H9 (cell line): ENCODE data around the gene CADPS2. TPM values are rescaled to one million over a fixed set of nuclear protein-coding genes. Genes with fewer than 3 reads are reported as not detected.

Experiments used
- DNase-seq: peaks from one replicate; pipeline ENCODE4 v3.0.0-alpha.2; 2017
- H2AFZ ChIP-seq: one replicate; pipeline ENCODE4 v1.6.1; 2013; ENCODE audit warnings: mild to moderate bottlenecking, low read length, control low read depth, moderate library complexity
- H2AK5ac ChIP-seq: 2 replicates; pipeline ENCODE4 v1.6.1; 2013; ENCODE audit warnings: low read length, control low read depth, mixed read lengths; ENCODE audit not compliant: insufficient read length
- H2BK120ac ChIP-seq: one replicate; pipeline ENCODE4 v1.6.1; 2013; ENCODE audit warnings: low read depth, mild to moderate bottlenecking, low read length, control low read depth, inconsistent platforms; ENCODE audit not compliant: poor library complexity, severe bottlenecking
- H2BK12ac ChIP-seq: 2 replicates; pipeline ENCODE4 v1.6.1; 2013; ENCODE audit warnings: low read length, control low read depth, mixed read lengths, low read depth; ENCODE audit not compliant: insufficient read length
- H2BK15ac ChIP-seq: 2 replicates; pipeline ENCODE4 v1.6.1; 2013; ENCODE audit warnings: low read depth, low read length, control low read depth
- H2BK20ac ChIP-seq: one replicate; pipeline ENCODE4 v1.6.1; 2013; ENCODE audit warnings: low read depth, mild to moderate bottlenecking, low read length, control low read depth, inconsistent platforms; ENCODE audit not compliant: poor library complexity, severe bottlenecking
- H2BK5ac ChIP-seq: 2 replicates; pipeline ENCODE4 v1.6.1; 2013; ENCODE audit warnings: low read length, control low read depth, mixed read lengths; ENCODE audit not compliant: insufficient read length
- H3K14ac ChIP-seq: 2 replicates; pipeline ENCODE4 v1.6.1; 2013; ENCODE audit warnings: low read length, control low read depth; ENCODE audit not compliant: insufficient read depth
- H3K18ac ChIP-seq: 2 replicates; pipeline ENCODE4 v1.6.1; 2013; ENCODE audit warnings: low read depth, mild to moderate bottlenecking, mixed read lengths, low read length, control low read depth; ENCODE audit not compliant: insufficient read length
- H3K23ac ChIP-seq: 2 replicates; pipeline ENCODE4 v1.6.1; 2013; ENCODE audit warnings: low read length, control low read depth, mixed read lengths, low read depth; ENCODE audit not compliant: insufficient read length
- H3K23me2 ChIP-seq: 2 replicates; pipeline ENCODE4 v1.6.1; 2013; ENCODE audit warnings: low read depth, mild to moderate bottlenecking, mixed read lengths, low read length, control low read depth; ENCODE audit not compliant: insufficient read length, poor library complexity, severe bottlenecking
- H3K27ac ChIP-seq: 2 replicates; pipeline ENCODE4 v1.5.1; 2013; ENCODE audit warnings: low read length, control low read depth, mixed read lengths, low read depth; ENCODE audit not compliant: insufficient read length
- H3K27me3 ChIP-seq: 2 replicates; pipeline ENCODE4 v1.6.1; 2013; ENCODE audit warnings: low read length, control low read depth, inconsistent platforms; ENCODE audit not compliant: insufficient read depth
- H3K4ac ChIP-seq: 2 replicates; pipeline ENCODE4 v1.6.1; 2013; ENCODE audit warnings: low read depth, mild to moderate bottlenecking, control low read depth, inconsistent platforms, low read length, moderate library complexity
- H3K4me1 ChIP-seq: 2 replicates; pipeline ENCODE4 v1.6.1; 2013; ENCODE audit warnings: low read length, control low read depth, inconsistent platforms; ENCODE audit not compliant: insufficient read depth
- H3K4me2 ChIP-seq: 2 replicates; pipeline ENCODE4 v1.6.1; 2013; ENCODE audit warnings: low read length, control low read depth, mixed read lengths; ENCODE audit not compliant: insufficient read length, insufficient read depth
- H3K56ac ChIP-seq: 2 replicates; pipeline ENCODE4 v1.6.1; 2013; ENCODE audit warnings: low read depth, mild to moderate bottlenecking, mixed read lengths, low read length, control low read depth; ENCODE audit not compliant: insufficient read length
- H3K79me1 ChIP-seq: 2 replicates; pipeline ENCODE4 v1.6.1; 2013; ENCODE audit warnings: low read depth, mild to moderate bottlenecking, moderate library complexity, low read length, control low read depth, inconsistent platforms; ENCODE audit not compliant: insufficient read depth, poor library complexity, severe bottlenecking
- H3K79me2 ChIP-seq: 2 replicates; pipeline ENCODE4 v1.6.1; 2013; ENCODE audit warnings: low read length, control low read depth, inconsistent platforms; ENCODE audit not compliant: insufficient read depth
- H3K9ac ChIP-seq: 2 replicates; pipeline ENCODE4 v1.6.1; 2013; ENCODE audit warnings: low read length, control low read depth, mixed read lengths; ENCODE audit not compliant: insufficient read length; ENCODE audit errors: extremely low read depth
- H3K9me3 ChIP-seq: one replicate; pipeline ENCODE4 v1.6.1; 2013; ENCODE audit warnings: low read depth, low read length, inconsistent platforms; ENCODE audit not compliant: control insufficient read depth
- H3T11ph ChIP-seq: one replicate; pipeline ENCODE4 v1.6.1; 2013; ENCODE audit warnings: mild to moderate bottlenecking, low read length, control low read depth, inconsistent platforms
- H4K20me1 ChIP-seq: one replicate; pipeline ENCODE4 v1.6.1; 2013; ENCODE audit not compliant: control insufficient read depth, insufficient read length, insufficient read depth
- H4K5ac ChIP-seq: 2 replicates; pipeline ENCODE4 v1.6.1; 2013; ENCODE audit warnings: low read depth, mild to moderate bottlenecking, mixed read lengths, low read length, control low read depth; ENCODE audit not compliant: insufficient read length
- H4K8ac ChIP-seq: replicated peaks from 2 replicates; pipeline ENCODE4 v1.6.1; 2013; ENCODE audit warnings: low read length, control low read depth, mixed read lengths, low read depth; ENCODE audit not compliant: insufficient read length
- H4K91ac ChIP-seq: 2 replicates; pipeline ENCODE4 v1.6.1; 2013; ENCODE audit warnings: low read depth, mild to moderate bottlenecking, moderate library complexity, mixed read lengths, low read length, control low read depth; ENCODE audit not compliant: insufficient read length
- H3K27ac Mint-ChIP-seq, 3 experiments: 2 replicates in 2 of 3; 3 replicates in 1 of 3; pipeline ENCODE4 v1.8.0; 2020 to 2021; ENCODE audit warnings: mixed read lengths in 3 of 3, mild to moderate bottlenecking in 1 of 3, moderate library complexity in 1 of 3
- H3K27me3 Mint-ChIP-seq: 2 replicates; pipeline ENCODE4 v1.8.0; 2021; ENCODE audit warnings: low read depth, mild to moderate bottlenecking, moderate library complexity, mixed read lengths
- H3K36me3 Mint-ChIP-seq, 3 experiments: 2 replicates in 2 of 3; 3 replicates in 1 of 3; pipeline ENCODE4 v1.8.0; 2020 to 2021; ENCODE audit warnings: low read depth in 3 of 3, mixed read lengths in 3 of 3; ENCODE audit not compliant: insufficient read depth in 1 of 3
- H3K4me1 Mint-ChIP-seq, 2 experiments: 2 replicates each; pipeline ENCODE4 v1.8.0; 2020; ENCODE audit warnings: mixed read lengths in 2 of 2
- H3K4me3 Mint-ChIP-seq, 2 experiments: 2 replicates in 1 of 2; 3 replicates in 1 of 2; pipeline ENCODE4 v1.8.0; 2020 to 2021; ENCODE audit warnings: mild to moderate bottlenecking in 2 of 2, mixed read lengths in 2 of 2, moderate library complexity in 1 of 2
- H3K9me3 Mint-ChIP-seq, 2 experiments: 2 replicates in 1 of 2; 3 replicates in 1 of 2; pipeline ENCODE4 v1.8.0; 2020; ENCODE audit warnings: mild to moderate bottlenecking in 2 of 2, mixed read lengths in 2 of 2, moderate library complexity in 1 of 2
- CTCF ChIP-seq: fragments of 200-600 bp; sonication (generic); conservative IDR thresholded peaks from 3 replicates; pipeline ENCODE4 v1.8.0; 2021; ENCODE audit warnings: antibody characterized with exemption, mild to moderate bottlenecking
- WGBS: extraction: QIAGEN DNeasy Blood & Tissue Kit; methylation state at CpG from one replicate; pipeline ENCODE4 v1.1.7; 2013; ENCODE audit warnings: missing lambda C conversion rate, low lambda C conversion rate, mixed read lengths; ENCODE audit not compliant: insufficient read length; ENCODE audit errors: extremely low coverage; 5-methylcytosine and 5-hydroxymethylcytosine counted together
- total RNA-seq: library from RNA; stranded (reverse); gene quantifications from 2 replicates; pipeline ENCODE4 v1.2.1, GENCODE V29; 2021

The CADPS2 gene
- total RNA-seq, 1 experiment from 2014 or later = 7.1 TPM

- H3K23me2 ChIP-seq = no peaks in the 10 kb centered on the region
Observed at GRCh38 chr7:122429926-122430325, 456.3 kb downstream of the CADPS2 start.

More at GRCh38 chr7:122429926-122430325, 456.3 kb downstream of the CADPS2 start:
- Histone ChIP-seq H4K8ac (no peak overlapping the region), H3K14ac (no peak overlapping the region), H3T11ph (no peak overlapping the region), H3K23ac (no peak overlapping the region), H2BK12ac (no peak overlapping the region), H3K79me2 (no peaks in the 10 kb centered on the region), H3K9ac (no peak overlapping the region), H4K91ac (no peak overlapping the region), H3K79me1 (no peaks in the 10 kb centered on the region), H2BK15ac (no peak overlapping the region), H3K4me2 (no peak overlapping the region), H2BK5ac (no peak overlapping the region), H4K5ac (no peak overlapping the region), H2AFZ (no peak overlapping the region), H3K27me3 (no peaks in the 10 kb centered on the region), H3K9me3 (no peaks in the 10 kb centered on the region), H2BK120ac (no peak overlapping the region), H2AK5ac (no peak overlapping the region), H3K4me1 (peaks cover 6% of the 10 kb centered on the region), H4K20me1 (no peaks in the 10 kb centered on the region), H3K18ac (no peak overlapping the region), H3K56ac (no peak overlapping the region), H2BK20ac (no peak overlapping the region), H3K4ac (no peak overlapping the region), H3K27ac (no peak overlapping the region)
- Mint-ChIP-seq H3K4me1 (peaks cover 41 to 42% of the 10 kb centered on the region in 2 experiments), H3K36me3 (no peaks in the 10 kb centered on the region), H3K4me3 (no peak overlapping the region), H3K27ac (peak overlapping the region; percentile 90 to 97 (median 97)), H3K9me3 (no peaks in the 10 kb centered on the region), H3K27me3 (no peaks in the 10 kb centered on the region)
- no CpG with 5 or more reads among the region's 2 CpGs for WGBS
- DNase-seq = no peak
- TF ChIP-seq CTCF = no peak
